ENCODE results near the gene FABP3.

- TF ChIP-seq REST (tag by site-specific recombination; IDR thresholded peaks at IDR 0.05) (no peak), ZXDB (tag by site-specific recombination; IDR thresholded peaks at IDR 0.05) (no peak), FEZF1 (tag by site-specific recombination; IDR thresholded peaks at IDR 0.05) (no peak), CTCF (tag by site-specific recombination; IDR thresholded peaks at IDR 0.05) (no peak), PRDM1 (tag by site-specific recombination; IDR thresholded peaks at IDR 0.05) (no peak), ZFP69B (tag by site-specific recombination; IDR thresholded peaks at IDR 0.05) (no peak)
Measured at GRCh38 chr1:31315902-31316301, 57.0 kb downstream of the FABP3 start.

Data from HEK293 (cell line).